GM19467 (cell line): ENCODE measurements around the gene ZFYVE28.

ENCODE experiments used
- ATAC-seq: cut with Tn5 transposase; IDR thresholded peaks from one replicate; pipeline ENCODE4 v1.9.1; 2021; ENCODE audit warnings: mild to moderate bottlenecking, moderate library complexity; ENCODE audit not compliant: unreplicated experiment

ZFYVE28 gene

GRCh38 chr4:2412534-2412884 lies 5.9 kb downstream of the ZFYVE28 start:
- ATAC-seq, result peak; percentile 21

- ATAC-seq, result no peak
Measured at GRCh38 chr4:2411786-2412510, 6.5 kb downstream of the ZFYVE28 start.

- ATAC-seq, result no peak
Measured at GRCh38 chr4:2409381-2409783, 9.1 kb downstream of the ZFYVE28 start.

GRCh38 chr4:2408976-2409375 lies 9.5 kb downstream of the ZFYVE28 start:
- ATAC-seq, result no peak

- ATAC-seq, result no peak
Measured at GRCh38 chr4:2408401-2408958, 10.0 kb downstream of the ZFYVE28 start.

GRCh38 chr4:2407991-2408342 lies 10.5 kb downstream of the ZFYVE28 start:
- no peak for ATAC-seq

GRCh38 chr4:2406920-2407319 lies 11.5 kb downstream of the ZFYVE28 start:
- no peak for ATAC-seq

GRCh38 chr4:2406406-2406805 lies 12.0 kb downstream of the ZFYVE28 start:
- ATAC-seq, result no peak

- no peak for ATAC-seq
Measured at GRCh38 chr4:2402941-2403340, 15.5 kb downstream of the ZFYVE28 start.

GRCh38 chr4:2402048-2402842 lies 16.2 kb downstream of the ZFYVE28 start:
- ATAC-seq, result no peak

GRCh38 chr4:2401610-2401983 lies 16.8 kb downstream of the ZFYVE28 start:
- ATAC-seq, result no peak

GRCh38 chr4:2400841-2401609 lies 17.4 kb downstream of the ZFYVE28 start:
- no peak for ATAC-seq

- no peak for ATAC-seq
Measured at GRCh38 chr4:2399631-2400190, 18.7 kb downstream of the ZFYVE28 start.

GRCh38 chr4:2399216-2399615 lies 19.2 kb downstream of the ZFYVE28 start:
- no peak for ATAC-seq

GRCh38 chr4:2397596-2398379 lies 20.7 kb downstream of the ZFYVE28 start:
- ATAC-seq, result no peak

- ATAC-seq, result no peak
Measured at GRCh38 chr4:2396781-2397368, 21.6 kb downstream of the ZFYVE28 start.

- no peak for ATAC-seq
Measured at GRCh38 chr4:2395584-2395983, 22.9 kb downstream of the ZFYVE28 start.

GRCh38 chr4:2395038-2395437 lies 23.4 kb downstream of the ZFYVE28 start:
- no peak for ATAC-seq

GRCh38 chr4:2394528-2394927 lies 23.9 kb downstream of the ZFYVE28 start:
- ATAC-seq, result no peak
